DMS53 (cell line): ENCODE results near the gene ZDHHC12.
"Not testable (repeated sequence)": the region's sequence is repeated elsewhere in the genome, so short reads cannot be mapped to it uniquely, and the experiment has no call there.

Source experiments
- DNase-seq: peaks from one replicate; lab custom pipeline; 2025; lab: John Stamatoyannopoulos, UW

ZDHHC12 gene

DNA sequence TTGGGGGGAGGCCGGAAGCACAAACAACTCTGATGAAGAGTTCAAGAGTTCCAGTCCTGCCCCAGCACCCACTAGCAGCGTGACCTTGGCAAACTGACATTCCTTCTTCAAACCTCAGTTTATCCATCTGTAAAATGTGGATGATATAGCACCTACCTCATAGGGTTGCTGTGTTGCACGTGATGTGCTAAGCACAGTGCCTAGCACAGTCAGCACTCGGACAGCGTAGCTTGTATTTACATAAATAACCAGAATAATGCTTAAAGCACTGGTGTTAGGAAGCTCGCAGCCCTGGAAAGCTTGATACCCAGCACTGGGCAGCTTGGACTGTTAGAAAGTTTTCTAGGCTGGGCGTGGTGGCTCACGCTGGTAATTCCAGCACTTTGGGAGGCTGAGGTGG is 16.5 kb downstream of the ZDHHC12 start:
- no peak for DNase-seq

DNA sequence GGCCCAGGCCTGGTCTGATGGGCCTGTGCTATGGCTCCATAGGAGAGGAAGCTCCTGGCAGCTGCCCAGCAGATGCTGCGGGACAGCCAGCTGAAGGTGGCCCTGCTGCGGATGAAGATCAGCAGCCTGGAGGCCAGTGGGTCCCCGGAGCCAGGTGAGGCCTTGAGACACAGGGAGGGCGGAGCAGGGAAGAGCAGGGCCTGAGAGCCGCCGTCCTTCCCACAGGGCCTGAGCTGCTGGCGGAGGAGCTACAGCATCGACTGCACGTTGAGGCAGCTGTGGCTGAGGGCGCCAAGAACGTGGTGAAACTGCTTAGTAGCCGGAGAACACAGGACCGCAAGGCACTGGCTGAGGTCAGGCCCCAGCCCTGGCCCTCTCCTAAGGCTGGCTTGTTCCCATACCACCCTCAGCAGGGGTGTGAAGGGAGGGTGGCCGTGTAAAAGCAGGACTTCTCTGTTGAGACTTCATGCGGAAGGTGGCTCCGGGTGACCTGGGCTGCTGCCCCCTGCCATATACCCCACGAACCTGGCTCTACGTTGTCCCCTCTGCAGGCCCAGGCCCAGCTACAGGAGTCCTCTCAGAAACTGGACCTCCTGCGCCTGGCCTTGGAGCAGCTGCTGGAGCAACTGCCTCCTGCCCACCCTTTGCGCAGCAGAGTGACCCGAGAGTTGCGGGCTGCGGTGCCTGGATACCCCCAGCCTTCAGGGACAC is 17.1 kb downstream of the ZDHHC12 start:
- no peak for DNase-seq

DNA sequence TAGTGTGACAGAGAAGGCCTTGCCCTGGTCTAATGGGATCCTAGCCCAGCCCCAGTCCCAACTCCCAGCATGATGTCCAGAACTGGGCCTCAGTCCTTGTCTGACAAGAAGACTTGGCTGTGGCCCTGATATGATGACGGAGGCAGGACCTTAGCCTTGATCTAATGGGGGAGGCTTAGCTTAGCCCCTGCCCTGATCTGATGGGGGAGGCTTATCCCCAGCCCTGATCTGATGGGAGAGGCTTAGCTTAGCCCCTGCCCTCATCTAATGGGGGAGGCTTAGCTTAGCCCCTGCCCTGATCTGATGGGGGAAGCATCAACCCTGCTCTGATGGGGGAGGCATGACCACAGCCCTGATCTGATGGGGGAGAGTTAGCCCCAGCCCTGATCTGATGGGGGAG is 17.9 kb downstream of the ZDHHC12 start:
- DNase-seq: no peak

DNA sequence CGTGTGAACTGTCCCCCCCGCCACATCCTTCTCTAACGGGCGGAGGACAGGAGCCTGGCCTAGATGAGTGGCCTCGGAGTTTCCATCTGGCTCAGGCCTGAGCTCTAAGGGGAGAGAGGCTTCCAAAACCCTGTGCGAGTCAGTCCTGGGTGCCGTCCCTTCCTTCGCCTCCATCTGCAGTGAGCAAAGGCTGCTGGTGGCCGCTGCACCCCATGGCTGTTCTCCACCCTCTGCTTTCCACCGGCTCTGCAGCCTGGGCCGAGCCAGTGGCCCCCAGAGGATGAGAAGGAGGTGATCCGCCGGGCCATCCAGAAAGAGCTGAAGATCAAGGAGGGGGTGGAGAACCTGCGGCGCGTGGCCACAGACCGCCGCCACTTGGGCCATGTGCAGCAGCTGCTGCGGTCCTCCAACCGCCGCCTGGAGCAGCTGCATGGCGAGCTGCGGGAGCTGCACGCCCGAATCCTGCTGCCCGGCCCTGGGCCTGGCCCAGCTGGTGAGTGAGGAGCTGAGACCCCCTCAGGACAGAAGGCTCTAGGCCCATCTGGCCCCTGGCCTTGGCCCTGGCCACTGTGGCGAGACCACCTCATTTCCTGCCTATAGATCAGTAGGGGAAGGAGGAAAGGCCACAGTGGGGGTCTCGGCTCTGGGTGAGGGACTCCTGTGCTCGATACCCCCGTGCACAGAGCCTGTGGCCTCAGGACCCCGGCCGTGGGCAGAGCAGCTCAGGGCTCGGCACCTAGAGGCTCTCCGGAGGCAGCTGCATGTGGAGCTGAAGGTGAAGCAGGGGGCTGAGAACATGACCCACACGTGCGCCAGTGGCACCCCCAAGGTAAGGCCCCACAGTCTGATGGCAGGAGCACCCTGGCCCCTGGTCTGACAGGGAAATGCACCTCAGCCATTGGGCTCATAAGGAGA is 18.6 kb downstream of the ZDHHC12 start:
- no peak for DNase-seq

DNA sequence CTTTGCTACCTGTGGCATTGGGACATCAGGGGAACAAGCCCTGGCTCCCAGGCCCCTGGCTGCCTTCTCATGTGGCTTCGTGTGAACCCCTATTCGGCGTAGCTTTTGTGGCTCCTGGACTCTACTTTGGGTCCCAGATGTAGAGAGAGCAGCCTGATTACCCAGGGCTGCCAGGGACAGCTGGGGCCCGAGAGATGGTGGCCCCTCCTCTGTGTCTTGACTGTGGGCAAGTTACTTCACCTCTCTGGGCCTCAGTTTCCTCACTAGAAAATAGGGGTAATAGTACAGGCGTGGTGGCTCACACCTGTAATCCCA is 19.6 kb downstream of the ZDHHC12 start:
- no peak for DNase-seq

DNA sequence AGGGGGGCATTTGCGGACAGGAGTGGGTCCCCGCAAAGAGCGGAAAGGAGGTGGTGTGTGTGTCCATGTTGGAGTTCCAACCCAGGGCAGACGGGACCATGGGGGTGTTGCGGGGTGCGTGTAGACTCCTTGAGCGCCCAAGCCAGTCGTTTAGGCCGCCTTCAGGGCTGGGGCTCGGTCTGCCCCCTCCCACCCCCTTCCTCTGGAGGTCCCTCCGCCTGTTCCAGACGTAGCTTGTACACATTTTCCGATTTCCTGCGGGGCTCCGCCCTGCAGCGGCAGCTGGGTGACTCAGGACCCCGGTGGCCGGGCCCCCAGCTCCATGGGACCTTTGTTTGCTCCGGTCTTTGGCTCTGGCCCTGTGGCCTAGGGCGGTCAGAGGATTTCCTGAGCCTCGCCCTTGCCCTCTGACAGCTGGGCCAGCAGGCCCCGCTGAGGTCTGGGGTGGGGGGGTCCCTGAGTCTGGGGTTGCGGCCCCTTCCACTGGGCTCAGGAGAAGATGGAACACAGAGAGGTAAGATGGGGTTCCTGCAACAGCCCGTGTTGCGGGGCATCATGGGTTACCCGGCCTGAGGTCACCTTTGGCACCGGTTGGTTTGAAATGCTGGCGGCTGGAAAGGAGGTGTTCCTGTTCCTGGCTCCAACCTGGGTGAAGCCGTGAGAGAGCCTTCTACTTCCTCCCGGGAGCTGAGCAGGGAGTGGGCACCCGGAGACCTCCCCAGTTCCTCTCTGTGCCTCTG is 20.1 kb downstream of the ZDHHC12 start:
- DNase-seq: no peak

DNA sequence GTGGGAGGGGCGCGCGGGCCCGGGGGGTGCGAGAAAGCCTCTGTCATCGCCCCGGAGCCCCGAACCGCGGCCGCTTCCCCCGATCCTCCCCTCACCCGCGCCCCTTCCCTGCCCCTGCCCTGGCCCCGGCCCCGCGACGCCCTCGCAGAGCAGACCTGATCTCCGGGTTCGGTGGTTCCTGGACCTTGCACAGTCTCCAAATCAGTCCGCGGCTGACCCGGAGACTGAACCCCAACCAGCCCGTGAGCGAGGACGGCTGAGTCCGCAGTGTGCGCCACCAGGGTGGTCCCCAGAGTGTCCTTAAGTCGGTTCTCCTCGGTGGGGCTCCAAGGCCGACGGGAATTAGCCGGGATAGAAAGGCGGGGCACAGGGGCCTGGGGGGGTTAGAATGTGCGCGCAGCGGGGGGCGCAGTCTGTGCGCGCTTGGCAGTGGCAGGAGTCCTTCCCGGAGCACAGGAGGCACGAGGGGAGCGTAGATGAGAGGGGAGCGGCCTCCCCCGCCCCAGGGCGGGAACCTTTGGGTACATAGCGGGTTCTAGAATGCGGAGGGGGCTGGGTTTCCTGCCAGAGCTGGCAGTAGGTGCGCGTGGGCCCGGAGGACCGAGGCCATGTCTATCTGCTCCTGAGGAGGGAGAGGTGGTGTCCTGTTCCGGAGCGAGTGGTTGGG is 20.8 kb downstream of the ZDHHC12 start:
- DNase-seq: peak; percentile 44

DNA sequence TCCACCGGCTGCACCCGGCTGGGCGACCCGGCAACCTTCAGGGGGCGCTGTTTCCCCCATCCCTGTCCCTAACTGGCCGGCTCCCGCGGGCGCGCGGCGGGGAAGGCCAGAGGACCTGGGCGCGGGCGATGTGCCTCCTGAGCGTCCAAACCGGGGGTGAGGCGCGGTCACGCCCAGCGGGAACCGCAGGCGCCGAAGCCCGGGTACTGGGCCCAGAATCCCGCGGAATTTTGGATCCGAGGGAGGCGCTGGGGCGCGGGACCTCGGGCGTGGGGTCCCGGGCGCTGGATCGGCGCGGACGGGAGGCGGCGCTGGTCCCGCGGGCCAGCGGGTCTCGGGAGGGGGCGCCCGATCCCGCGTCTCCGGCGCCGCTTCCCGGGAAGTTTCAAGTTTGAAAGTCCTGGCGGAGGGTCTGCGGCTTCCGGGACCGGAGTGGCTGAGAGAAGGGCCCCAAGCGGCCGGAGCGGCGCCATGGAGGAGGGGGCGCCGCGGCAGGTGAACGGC is 21.4 kb downstream of the ZDHHC12 start, which contains the start of gene PKN3:
PKN3 (plus strand) TSS at position 59 of the 504 bp plus-strand sequence; CDS start at position 472, 413 bp downstream.
- peak; percentile 94 for DNase-seq

DNA sequence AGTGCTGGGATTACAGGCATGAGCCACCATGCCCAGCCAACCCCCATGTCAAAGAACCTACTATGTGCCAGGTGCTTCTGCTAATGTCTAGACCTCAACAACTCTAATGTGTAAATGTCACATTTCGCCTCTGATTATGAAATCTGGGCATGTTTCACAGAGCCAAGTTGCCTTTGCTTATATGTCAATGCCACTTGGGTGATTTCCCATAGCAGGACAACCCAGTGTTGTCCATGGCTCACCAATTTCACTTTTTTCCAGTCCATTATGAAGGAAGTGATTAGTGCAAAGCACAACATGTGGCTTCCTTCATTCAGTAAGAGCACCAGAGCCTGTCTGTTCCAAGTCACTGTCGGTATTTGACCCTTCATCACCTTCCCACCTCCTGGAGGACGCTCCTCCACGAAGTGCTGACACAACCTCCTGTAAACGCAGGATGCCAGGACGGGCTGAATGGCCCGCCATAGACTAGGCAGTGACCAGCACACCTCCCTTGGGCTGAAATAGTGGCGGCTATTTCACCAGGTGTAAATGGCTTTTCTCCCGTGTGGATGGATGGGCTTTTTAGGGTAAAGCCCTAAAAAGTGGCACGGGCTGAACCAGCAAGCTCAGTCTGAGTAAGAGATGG is 22.6 kb downstream of the ZDHHC12 start:
- DNase-seq: peak; percentile 44

DNA sequence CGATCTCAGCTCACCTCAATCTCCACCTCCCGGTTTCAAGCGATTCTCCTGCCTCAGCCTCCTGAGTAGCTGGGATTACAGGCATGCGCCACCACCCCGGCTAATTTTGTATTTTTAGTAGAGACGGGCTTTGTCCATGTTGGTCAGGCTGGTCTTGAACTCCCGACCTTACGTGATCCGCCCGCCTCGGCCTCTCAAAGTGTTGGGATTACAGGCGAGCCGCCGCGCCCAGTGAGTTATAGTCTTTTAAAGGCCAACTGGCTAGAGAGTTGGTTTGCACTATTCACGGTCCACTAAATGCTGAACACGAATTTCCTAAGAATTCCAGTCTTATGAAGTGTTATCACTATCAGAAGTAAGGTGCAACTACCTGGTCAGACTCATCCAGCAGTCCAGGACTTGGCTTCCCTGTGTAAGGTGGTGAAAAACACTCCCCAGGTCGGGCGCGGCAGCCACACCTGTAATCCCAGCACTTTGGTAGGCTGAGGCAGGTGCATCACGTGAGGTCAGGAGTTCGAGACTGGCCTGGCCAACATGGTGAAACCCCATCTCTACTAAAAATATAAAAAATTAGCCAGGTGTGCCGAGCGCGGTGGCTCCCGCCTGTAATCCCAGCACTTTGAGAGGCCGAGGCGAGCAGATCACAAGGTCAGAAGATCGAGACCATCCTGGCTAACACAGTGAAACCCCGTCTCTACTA is 24.7 kb downstream of the ZDHHC12 start:
- DNase-seq: not testable (repeated sequence)

DNA sequence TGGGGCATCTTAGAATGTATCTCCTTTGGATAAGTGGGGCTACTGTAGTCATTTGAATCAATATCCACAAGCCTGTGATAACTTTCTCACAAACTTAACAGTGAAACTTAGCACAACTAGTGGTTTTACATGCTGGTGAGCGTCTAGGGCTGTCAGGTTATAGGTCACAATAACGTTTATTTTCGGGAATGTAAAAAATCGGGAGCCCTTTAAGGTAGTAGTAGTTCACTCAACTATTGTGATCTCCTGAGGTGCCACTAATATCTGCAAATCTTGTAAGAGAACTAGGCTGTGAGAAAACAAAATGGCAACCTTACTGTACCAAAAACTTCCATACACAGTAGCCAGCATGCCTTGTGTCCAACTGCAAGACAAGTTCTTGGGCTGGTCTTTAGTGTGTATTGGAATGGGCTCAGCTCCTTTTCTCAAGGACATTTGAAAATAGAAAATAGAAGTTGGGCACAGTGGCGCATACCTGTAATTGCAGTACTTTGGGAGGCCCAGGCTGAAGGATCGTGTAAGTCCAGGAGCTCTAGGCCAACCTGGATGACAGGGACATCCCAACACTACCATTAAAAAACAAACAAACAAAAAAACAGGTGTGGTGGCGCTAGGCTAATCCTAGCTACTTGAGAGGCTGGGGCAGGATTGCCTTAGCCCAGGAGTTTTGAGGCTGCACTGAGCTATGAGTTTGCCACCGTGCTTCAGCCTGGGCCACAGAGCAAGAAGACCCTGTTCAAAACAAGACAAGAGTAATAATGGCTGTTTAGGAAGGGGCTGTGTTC is 26.8 kb downstream of the ZDHHC12 start:
- DNase-seq: peak; percentile 45

DNA sequence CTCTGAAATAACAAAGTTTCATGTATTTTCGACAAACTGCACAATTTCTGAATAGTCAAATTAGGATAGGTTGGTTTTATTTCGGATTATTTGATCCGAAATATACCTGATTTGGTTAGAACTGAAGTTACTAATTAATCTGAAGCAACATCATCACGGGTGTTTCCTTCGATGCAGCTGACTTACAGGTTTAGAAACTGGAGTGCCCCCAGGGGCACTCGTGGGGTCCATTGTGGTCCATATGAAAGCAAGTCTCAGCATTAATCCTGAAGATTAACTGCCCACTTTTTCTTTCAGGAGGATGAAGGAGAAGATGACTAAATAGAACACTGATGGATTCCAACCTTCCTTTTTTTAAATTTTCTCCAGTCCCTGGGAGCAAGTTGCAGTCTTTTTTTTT is 29.6 kb downstream of the ZDHHC12 start:
- no peak for DNase-seq

DNA sequence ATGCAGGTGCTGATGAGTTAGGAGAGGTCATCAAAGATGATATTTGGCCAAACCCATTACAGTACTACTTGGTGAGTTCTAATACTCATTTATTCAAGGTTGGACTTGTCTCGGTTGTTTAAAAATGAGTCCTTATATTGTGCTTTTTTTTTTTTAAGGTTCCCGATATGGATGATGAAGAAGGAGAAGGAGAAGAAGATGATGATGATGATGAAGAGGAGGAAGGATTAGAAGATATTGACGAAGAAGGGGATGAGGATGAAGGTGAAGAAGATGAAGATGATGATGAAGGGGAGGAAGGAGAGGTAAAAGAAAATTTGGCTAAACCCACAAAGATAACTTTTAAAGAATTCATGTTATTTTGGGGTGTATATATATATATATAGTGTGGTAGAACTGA is 30.2 kb downstream of the ZDHHC12 start:
- not testable (repeated sequence) for DNase-seq

DNA sequence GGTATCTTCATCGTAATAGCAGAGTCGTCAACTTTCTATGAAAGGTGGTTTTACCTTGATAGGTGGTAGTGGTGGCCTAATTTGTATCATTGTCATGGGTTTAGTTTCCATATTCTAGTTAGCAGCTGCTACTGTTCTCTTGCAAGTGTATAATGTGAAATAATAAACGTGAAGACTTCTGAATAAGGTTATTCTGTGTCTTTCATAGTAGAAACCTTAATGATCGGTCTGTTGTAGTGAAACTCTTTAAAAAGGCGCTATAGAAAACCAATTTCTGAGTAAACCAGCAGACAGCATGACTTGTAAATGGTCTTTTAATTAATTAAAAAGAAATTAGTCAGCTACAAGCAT is 33.3 kb downstream of the ZDHHC12 start:
- DNase-seq: no peak

DNA sequence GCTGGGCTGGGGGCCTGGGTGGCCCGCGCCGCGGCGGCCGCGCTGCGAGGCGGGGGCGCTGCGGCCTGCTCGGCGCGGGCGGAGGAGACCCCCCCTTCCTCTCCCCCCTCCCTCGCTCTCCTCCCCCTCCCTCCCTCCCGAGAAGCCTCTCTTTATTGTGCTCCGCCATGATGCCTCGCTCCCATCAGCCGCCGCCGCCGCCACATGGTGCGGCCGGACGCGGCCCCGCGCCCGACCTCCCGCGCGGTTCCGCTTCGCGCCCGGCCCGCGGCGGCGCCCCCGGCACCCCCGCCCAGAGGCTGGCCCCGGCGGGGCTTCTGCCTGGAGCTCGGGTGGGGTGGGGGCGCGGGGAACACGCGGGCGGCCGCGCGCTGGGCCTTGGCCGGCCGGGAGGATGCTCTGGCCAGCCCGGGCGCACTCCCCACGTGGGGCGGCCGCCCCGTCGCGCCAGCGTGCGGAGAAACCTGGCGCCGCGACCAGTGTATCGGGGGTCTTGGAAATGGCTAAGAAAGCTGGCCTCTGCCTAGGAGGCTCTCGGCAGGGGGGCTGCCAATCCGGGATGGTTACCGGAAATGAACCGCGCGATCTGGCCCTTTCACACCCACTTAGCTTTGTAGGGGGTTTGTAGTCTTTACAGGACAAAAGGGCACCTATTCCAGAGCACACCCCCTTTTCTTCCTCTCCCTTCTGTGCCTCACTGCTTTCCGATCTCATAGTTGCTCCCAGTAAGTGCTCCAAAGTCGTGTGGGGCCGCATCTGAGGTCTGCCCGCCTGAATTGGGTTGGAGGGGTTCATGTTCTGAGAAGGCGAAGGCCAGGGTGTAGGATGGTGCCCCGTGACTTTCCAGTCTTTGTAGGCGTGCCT is 33.9 kb downstream of the ZDHHC12 start:
- DNase-seq: peak; percentile 76

DNA sequence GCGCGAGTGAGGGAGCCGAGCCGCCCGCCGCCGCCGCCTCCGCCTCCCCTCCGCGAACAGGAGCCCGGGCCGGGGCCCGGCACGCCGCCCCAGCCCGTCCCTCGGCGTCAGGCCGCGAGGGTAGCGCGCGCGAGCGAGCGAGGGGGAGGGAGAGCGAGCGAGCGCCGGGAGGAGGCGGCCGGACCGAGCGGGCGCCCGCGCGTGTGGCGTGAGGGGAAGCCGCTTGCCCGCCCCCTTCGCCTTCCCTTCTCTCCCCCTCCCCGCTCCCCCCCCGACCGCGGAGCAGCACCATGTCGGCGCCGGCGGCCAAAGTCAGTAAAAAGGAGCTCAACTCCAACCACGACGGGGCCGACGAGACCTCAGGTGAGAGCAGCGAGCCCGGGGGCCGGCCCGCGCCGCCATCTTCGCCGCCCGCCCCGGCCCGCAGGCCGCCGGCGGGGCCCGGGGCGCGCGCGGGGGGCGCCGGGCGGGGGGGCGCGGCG is 34.6 kb downstream of the ZDHHC12 start:
- DNase-seq: peak; percentile 91

DNA sequence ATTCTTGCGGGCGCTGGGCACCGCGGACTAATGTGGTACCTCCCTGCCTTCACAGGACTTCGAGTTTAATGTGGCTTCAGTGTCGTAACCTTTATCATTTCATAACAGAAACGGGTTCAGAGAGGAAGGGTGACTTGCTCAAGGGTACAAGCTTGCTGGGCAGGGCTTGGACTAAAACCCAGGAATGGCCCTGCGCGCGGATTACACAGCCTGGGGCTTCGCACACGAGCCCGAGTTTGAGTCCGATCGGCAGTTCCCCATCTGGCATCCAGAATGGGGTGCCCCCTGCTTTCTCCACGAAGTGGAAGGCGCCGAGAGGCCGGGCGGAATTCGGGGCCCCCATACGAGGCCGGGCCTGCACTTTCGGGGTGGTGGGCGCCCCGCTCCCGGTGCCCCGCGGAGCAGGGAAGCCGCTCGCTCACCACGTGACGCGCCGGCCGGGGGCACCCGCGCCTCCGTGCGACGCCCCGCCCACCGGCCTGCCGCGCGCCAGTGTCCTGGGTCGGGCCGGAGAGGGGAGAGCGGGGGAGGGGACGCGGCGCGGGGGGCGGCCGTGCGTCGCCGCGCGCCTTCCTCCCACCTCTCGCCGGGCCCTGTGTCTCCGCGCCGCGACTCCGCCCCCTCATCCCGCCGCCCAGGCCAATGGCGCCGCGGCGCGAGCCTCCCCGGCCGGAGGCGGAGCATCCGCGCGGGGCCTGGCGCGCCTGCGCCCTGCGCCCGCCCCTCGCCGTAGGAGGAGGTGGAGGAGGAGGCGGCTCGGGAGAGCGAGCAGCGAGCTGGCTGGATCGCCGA is 35.2 kb downstream of the ZDHHC12 start, which contains the start of gene SET:
SET (plus strand) TSS at position 722 of the 792 bp plus-strand sequence. CDS start 361 bp downstream, outside the sequence.
- peak; percentile 98 for DNase-seq

DNA sequence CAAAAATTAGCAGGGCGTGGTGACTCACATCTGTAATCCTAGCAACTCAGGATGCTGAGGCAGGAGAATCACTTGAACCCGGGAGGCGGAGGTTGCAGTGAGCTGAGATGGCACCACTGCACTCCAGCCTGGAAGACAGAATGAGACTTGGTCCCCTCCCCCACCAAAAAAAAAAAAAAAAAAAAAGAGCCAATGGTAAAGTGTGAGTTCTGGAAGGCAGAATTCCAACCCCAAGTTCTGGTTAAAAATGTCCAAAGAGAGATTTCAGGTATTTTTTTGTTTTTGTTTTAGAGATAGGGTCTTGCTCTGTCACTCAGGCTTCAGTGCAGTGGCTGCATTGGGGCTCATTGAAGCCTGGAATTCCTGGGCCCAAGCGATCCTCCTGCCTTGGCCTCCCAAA is 36.5 kb downstream of the ZDHHC12 start:
- DNase-seq: no peak
